ENCODE data around the gene PTPN18.
A peak's percentile ranks its signal among the peaks of the same experiment; 100 is the strongest.

The PTPN18 gene

DNA sequence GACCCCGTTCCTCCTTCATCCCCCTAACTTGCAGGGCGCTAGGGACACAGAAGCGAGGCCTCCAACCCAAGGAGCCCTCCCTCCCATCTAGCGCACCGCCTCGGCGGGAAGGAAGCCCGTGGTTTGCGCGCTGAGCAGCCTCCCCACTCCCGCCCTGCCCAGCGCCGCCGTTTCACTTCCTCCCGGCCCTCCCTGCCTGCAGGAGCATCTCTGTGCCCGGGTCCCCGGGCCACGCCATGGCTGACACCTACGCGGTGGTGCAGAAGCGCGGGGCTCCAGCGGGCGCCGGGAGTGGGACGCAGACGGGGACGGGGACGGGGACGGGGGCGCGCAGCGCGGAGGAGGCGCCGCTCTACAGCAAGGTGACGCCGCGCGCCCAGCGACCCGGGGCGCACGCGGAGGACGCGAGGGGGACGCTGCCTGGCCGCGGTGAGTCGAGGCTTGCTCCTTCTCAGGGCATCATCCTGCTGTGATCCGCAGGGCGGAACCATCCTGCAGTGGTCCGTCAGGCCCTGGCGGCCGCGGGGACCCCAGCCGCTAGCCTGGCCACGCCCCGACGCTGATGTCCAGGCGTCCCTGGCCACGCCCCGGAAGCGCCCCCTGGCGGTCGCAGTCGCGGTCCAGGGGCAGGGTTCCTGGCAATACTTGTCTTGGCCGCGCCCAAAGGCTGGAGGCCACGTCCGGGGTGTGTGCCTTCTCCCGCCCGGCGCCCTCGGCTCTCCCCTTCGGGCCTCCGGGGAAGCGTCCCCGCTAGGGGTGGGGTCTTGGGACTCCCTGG lies 16.4 kb downstream of the PTPN18 start:
- Histone ChIP-seq H3K9me3 (ENCODE audit: control insufficient read depth in 5 of 5, low read length in 5 of 5) (no peaks in the 10 kb centered on the region), H3K27me3 (ENCODE audit: control insufficient read depth in 5 of 5, insufficient read depth in 4 of 5, low read length in 5 of 5) (no peaks in the 10 kb centered on the region), H3K9ac (ENCODE audit: low read length in 5 of 5) (peak overlapping the region; percentile 77 to 96 (median 82)), H3K4me1 (ENCODE audit: control insufficient read depth in 5 of 5, insufficient read depth in 5 of 5, low read length in 5 of 5) (peaks cover 6 to 58% (median 32%) of the 10 kb centered on the region in 5 donors), H3K27ac (ENCODE audit: low read depth, low read length) (peak overlapping the region; percentile 72), H3K36me3 (ENCODE audit: control insufficient read depth in 5 of 5, insufficient read depth in 5 of 5, low read length in 5 of 5) (peaks cover 3 to 22% (median 7%) of the 10 kb centered on the region in 5 donors), H3K4me3 (ENCODE audit: low read depth in 1 of 5, low read length in 5 of 5) (peak overlapping the region; percentile 85 to 94 (median 89))

DNA sequence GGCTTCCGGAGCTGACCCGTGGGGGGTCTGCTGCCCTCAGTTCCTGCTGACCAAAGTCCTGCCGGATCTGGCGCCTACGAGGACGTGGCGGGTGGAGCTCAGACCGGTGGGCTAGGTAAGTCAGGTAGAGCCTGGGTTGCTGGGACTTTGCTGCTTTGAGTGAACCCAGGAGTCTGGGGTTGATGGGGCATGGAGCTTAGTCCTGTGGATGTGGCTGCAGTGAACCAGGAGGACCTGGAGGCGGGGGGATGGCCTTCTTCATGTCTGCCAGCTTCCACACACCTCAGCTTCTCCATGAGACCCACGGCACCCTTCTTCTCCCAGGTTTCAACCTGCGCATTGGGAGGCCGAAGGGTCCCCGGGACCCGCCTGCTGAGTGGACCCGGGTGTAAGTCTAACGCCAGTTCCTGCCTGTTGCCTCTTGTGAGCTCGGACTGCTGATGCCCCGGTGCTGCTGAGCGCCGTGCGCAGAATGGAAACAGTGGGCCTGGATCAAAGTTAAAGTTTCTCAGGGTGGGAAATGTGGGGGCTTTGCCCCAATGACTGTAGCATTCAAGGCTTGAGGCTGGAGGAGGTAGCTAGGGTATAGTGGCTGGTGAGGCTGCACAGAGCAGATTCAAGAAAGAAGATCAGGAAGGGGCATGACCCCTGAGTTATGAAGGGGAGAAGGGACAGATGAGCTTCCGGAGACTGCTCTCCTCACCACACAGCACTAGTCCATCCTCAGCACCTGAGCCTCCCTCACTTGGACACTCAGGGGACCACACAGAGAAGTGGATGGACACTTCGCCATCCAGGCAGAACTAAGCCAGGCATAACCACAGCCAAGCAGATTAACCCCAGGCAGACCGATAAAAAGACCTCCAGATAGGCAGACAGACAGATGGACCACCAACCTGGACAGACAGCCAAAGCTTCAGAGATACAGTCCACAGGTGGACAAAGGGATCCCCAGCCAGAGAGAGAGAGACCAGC lies 17.3 kb downstream of the PTPN18 start:
- H3K27me3 ChIP-seq (ENCODE audit: control insufficient read depth in 5 of 5, insufficient read depth in 4 of 5, low read length in 5 of 5): no peaks in the 10 kb centered on the region
- peak overlapping the region; percentile 72 for H3K27ac ChIP-seq (ENCODE audit: low read depth, low read length)
- peaks cover 3 to 22% (median 7%) of the 10 kb centered on the region in 5 donors for H3K36me3 ChIP-seq (ENCODE audit: control insufficient read depth in 5 of 5, insufficient read depth in 5 of 5, low read length in 5 of 5)
- H3K4me3 ChIP-seq (ENCODE audit: low read depth in 1 of 5, low read length in 5 of 5): peak overlapping the region; percentile 89 to 94 (median 91)
- H3K4me1 ChIP-seq (ENCODE audit: control insufficient read depth in 5 of 5, insufficient read depth in 5 of 5, low read length in 5 of 5): peaks cover 6 to 58% (median 32%) of the 10 kb centered on the region in 5 donors
- peak overlapping the region; percentile 77 to 96 (median 82) for H3K9ac ChIP-seq (ENCODE audit: low read length in 5 of 5)
- no peaks in the 10 kb centered on the region for H3K9me3 ChIP-seq (ENCODE audit: control insufficient read depth in 5 of 5, low read length in 5 of 5)

DNA sequence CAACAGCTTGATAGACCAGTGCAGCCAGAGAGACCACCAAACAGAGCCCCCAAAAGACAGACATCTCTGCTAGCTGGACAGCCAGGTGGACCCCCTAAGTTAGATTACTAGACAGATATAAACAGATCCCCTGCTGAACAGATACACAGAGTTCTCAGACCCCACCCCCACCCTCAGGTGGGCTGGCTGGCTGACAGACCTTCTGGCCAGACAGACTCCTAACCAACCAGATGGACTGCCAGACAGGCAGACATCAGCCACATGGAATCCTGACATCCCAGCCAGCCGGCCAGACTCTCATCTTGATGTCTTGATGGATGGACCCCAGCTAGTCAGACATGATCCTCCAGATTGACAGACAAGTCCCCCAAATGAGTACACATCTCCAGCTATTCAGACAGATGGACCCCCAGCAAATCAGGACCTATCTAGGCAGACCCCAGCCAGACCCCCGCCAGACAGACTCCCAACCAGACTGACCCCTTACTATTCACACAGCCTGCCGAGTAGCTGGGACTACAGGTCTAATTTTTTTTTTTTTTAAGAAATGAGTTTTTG lies 18.0 kb downstream of the PTPN18 start:
- H3K36me3 ChIP-seq (ENCODE audit: control insufficient read depth in 5 of 5, insufficient read depth in 5 of 5, low read length in 5 of 5): peaks cover 3 to 22% (median 7%) of the 10 kb centered on the region in 5 donors
- H3K27ac ChIP-seq (ENCODE audit: low read depth, low read length): no peak overlapping the region
- H3K9me3 ChIP-seq (ENCODE audit: control insufficient read depth in 5 of 5, low read length in 5 of 5): no peaks in the 10 kb centered on the region
- peaks cover 6 to 58% (median 32%) of the 10 kb centered on the region in 5 donors for H3K4me1 ChIP-seq (ENCODE audit: control insufficient read depth in 5 of 5, insufficient read depth in 5 of 5, low read length in 5 of 5)
- peak overlapping the region in 2 of 5 donors; percentile 85 to 96 for H3K9ac ChIP-seq (ENCODE audit: low read length in 5 of 5)
- peak overlapping the region in 4 of 5 donors; percentile 89 to 94 (median 92) for H3K4me3 ChIP-seq (ENCODE audit: low read depth in 1 of 5, low read length in 5 of 5)
- H3K27me3 ChIP-seq (ENCODE audit: control insufficient read depth in 5 of 5, insufficient read depth in 4 of 5, low read length in 5 of 5): no peaks in the 10 kb centered on the region

DNA sequence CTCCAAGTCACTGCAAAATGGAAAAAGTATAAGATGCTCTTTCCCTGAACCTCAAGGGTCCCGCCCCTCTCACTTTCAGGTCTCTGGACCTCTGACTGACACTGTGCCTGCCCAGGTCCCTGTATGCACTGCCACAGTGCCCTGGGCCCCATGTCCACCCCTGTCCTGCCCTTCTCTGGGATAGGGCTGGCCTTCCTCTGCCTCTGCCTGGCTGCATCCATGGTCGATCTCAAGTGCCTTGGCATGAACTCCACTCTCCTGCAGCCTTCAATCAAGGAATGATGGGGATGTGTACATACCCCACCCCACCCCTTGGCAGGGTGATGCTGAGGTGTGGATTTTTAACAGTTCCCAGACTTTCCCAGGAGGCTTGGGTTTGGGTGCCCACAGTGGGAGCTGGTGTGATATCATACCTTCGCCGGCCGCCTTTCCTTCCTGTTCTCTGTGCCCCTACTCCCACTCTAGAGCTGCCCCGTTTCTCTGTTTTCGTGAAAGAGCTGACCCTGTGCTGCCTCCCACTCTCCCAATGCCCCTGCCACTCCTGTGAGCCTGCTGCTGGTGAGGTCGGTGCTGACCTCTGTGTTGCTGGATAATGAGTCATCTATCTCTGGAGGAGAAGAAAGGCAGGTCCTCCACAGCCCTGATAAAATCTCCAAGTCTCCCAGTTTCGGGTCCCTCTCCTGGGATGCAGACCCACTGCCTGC lies 18.9 kb downstream of the PTPN18 start:
- no peak overlapping the region for H3K9ac ChIP-seq (ENCODE audit: low read length in 5 of 5)
- H3K27ac ChIP-seq (ENCODE audit: low read depth, low read length): no peak overlapping the region
- H3K9me3 ChIP-seq (ENCODE audit: control insufficient read depth in 5 of 5, low read length in 5 of 5): no peaks in the 10 kb centered on the region
- no peaks in the 10 kb centered on the region for H3K27me3 ChIP-seq (ENCODE audit: control insufficient read depth in 5 of 5, insufficient read depth in 4 of 5, low read length in 5 of 5)
- no peak overlapping the region for H3K4me3 ChIP-seq (ENCODE audit: low read depth in 1 of 5, low read length in 5 of 5)
- H3K36me3 ChIP-seq (ENCODE audit: control insufficient read depth in 5 of 5, insufficient read depth in 5 of 5, low read length in 5 of 5): peaks cover 3 to 22% (median 7%) of the 10 kb centered on the region in 5 donors
- peaks cover 6 to 58% (median 32%) of the 10 kb centered on the region in 5 donors for H3K4me1 ChIP-seq (ENCODE audit: control insufficient read depth in 5 of 5, insufficient read depth in 5 of 5, low read length in 5 of 5)

DNA sequence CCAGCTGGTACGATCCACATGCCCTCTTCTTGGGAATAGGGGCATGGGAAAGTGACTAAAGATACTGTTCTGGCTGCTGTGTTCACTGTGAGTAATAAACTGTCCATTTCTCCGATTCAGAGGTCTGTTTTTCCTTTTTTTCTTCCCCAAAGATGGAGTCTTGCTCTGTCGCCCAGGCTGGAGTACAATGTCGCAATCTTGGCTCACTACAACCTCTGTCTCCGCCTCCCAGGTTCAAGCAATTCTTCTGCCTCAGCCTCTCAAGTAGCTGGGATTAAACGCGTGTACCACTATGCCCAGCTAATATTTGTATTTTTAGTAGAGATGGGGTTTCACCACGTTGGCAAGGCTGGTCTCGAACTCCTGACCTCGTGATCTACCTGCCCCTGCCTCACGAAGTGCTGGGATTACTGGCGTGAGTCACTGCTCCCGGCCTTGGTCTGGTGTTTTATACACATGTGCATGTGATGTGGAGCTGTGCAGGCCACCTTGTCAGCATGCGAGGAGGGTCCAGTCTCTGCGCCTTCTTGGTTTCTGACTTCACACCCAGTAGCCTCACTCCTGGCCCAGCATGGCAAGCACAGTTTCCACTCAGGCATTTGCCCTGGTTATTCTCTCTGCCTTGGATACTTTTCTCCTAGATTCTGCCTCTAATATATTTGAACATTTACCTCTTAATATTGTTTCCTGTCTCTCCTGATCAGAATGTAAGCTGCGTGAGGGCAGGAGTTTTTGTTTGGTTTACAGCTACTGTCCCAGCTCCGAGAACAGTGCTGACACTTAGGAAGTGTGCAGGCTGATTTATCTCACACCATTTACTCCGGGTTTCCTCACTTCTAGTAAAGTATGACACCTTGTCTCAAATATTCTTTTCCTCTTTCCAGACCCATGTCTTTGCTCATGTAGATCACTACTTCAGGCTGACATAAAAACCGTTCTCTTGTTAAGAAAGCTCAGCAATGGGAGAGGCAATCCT lies 19.7 kb downstream of the PTPN18 start:
- Histone ChIP-seq H3K9me3 (ENCODE audit: control insufficient read depth in 5 of 5, low read length in 5 of 5) (no peaks in the 10 kb centered on the region), H3K27ac (ENCODE audit: low read depth, low read length) (no peak overlapping the region), H3K4me1 (ENCODE audit: control insufficient read depth in 5 of 5, insufficient read depth in 5 of 5, low read length in 5 of 5) (peaks cover 6 to 58% (median 32%) of the 10 kb centered on the region in 5 donors), H3K36me3 (ENCODE audit: control insufficient read depth in 5 of 5, insufficient read depth in 5 of 5, low read length in 5 of 5) (peaks cover 3 to 26% (median 7%) of the 10 kb centered on the region in 5 donors), H3K4me3 (ENCODE audit: low read depth in 1 of 5, low read length in 5 of 5) (no peak overlapping the region), H3K9ac (ENCODE audit: low read length in 5 of 5) (no peak overlapping the region), H3K27me3 (ENCODE audit: control insufficient read depth in 5 of 5, insufficient read depth in 4 of 5, low read length in 5 of 5) (no peaks in the 10 kb centered on the region)

DNA sequence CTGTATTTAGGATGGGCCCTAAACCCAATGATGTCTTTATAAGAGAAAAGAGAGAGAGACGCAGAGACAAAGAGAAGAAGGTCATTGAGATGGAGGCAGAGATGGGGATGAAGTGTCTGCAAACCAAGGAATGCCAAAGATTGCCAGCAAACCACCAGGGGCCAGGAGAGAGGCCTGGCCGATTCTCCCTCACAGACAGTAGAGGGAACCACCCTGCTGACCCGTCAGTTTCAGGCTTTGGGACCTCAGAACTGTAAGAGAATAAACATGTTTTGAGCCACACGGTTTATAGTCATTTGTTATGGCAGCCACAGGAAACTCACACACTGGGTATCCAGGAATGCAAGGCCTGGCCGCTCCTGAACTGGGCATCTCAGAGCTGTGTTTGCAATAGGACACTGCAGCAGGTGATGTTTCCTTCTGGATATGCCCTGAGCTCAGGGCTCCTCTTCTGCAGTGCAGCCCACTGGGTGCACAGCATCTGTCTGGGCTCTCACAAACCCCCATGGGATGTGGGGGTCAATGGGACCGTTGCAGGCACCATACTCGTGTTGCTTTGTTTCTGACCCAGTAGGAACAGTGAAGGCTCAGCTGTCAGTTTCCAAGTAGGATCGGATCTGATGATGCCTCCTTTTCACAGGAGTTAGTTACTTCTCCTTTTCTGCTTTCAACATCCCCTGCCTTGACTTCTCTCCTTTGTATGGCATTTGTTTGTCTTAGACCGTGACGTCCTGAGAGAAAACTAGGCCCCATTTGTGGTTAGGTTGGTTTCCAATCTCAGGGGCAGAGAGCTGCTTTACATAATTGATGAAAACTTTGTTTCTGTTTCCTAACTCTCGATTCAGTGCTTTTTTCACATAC lies 20.8 kb downstream of the PTPN18 start:
- no peaks in the 10 kb centered on the region for H3K27me3 ChIP-seq (ENCODE audit: control insufficient read depth in 5 of 5, insufficient read depth in 4 of 5, low read length in 5 of 5)
- H3K4me1 ChIP-seq (ENCODE audit: control insufficient read depth in 5 of 5, insufficient read depth in 5 of 5, low read length in 5 of 5): peaks cover 4 to 51% (median 24%) of the 10 kb centered on the region in 5 donors
- H3K9me3 ChIP-seq (ENCODE audit: control insufficient read depth in 5 of 5, low read length in 5 of 5): no peaks in the 10 kb centered on the region
- H3K36me3 ChIP-seq (ENCODE audit: control insufficient read depth in 5 of 5, insufficient read depth in 5 of 5, low read length in 5 of 5): peaks cover 3 to 34% (median 7%) of the 10 kb centered on the region in 5 donors
- H3K9ac ChIP-seq (ENCODE audit: low read length in 5 of 5): no peak overlapping the region
- no peak overlapping the region for H3K4me3 ChIP-seq (ENCODE audit: low read depth in 1 of 5, low read length in 5 of 5)
- H3K27ac ChIP-seq (ENCODE audit: low read depth, low read length): no peak overlapping the region

DNA sequence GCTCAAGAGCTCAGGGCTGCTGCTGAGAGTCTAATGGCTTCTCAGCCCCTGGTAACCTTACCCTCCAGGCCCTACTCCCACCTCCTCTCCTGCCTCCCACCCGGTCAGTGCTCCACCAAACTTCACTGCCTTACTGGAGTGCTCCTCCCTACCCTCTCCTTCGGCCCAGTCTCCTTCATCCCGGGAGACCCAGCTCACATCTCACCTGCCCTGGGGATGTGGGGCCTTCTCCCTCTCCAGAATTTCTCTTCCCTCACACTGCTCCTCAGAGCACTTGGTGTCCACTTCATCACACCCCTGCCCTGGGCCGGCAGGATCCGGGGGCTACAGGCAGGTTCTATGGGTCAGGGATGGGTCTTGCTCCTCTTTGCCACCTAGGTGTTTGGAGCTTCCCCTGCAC lies 21.6 kb downstream of the PTPN18 start:
- Histone ChIP-seq H3K4me3 (ENCODE audit: low read depth in 1 of 5, low read length in 5 of 5) (no peak overlapping the region), H3K9me3 (ENCODE audit: control insufficient read depth in 5 of 5, low read length in 5 of 5) (no peaks in the 10 kb centered on the region), H3K27me3 (ENCODE audit: control insufficient read depth in 5 of 5, insufficient read depth in 4 of 5, low read length in 5 of 5) (no peaks in the 10 kb centered on the region), H3K27ac (ENCODE audit: low read depth, low read length) (no peak overlapping the region), H3K36me3 (ENCODE audit: control insufficient read depth in 5 of 5, insufficient read depth in 5 of 5, low read length in 5 of 5) (peaks cover 3 to 40% (median 11%) of the 10 kb centered on the region in 5 donors), H3K9ac (ENCODE audit: low read length in 5 of 5) (no peak overlapping the region), H3K4me1 (ENCODE audit: control insufficient read depth in 5 of 5, insufficient read depth in 5 of 5, low read length in 5 of 5) (peaks cover 4 to 46% (median 20%) of the 10 kb centered on the region in 5 donors)

DNA sequence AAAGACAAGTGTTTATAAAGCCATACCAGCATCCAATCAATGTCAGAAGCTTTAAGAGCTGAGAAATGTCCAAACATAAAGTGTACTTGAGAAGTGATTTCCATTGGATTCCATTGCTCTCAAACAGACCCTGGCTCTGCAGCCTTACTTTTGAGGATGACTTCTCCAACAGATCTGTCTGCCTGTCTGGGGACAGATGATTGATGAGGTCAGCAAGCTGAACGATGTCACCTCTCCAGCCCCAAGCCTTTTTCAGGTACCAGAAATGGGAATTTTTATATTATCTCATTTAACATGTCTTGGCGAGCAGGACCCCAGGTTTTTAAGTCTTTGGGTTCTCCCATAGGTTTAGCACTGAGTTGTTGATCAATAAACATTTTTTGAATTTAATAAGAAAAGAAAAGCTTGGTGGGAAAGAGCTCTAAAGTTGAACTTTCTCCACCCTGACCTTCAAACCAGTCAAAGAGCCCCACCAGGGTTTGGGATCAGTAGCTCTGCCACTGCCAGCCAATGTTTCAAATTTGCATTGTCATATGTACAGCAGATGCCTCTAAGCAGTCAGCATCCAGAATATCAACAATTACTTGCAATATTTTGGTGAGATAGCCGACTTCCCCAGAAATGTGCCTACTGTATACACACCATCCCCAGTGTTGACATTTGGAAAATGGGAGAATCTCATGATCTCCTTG lies 22.5 kb downstream of the PTPN18 start:
- H3K27me3 ChIP-seq (ENCODE audit: control insufficient read depth in 5 of 5, insufficient read depth in 4 of 5, low read length in 5 of 5): no peaks in the 10 kb centered on the region
- no peaks in the 10 kb centered on the region for H3K9me3 ChIP-seq (ENCODE audit: control insufficient read depth in 5 of 5, low read length in 5 of 5)
- no peak overlapping the region for H3K4me3 ChIP-seq (ENCODE audit: low read depth in 1 of 5, low read length in 5 of 5)
- no peak overlapping the region for H3K27ac ChIP-seq (ENCODE audit: low read depth, low read length)
- peaks cover 3 to 45% (median 11%) of the 10 kb centered on the region in 5 donors for H3K36me3 ChIP-seq (ENCODE audit: control insufficient read depth in 5 of 5, insufficient read depth in 5 of 5, low read length in 5 of 5)
- peaks cover 1 to 38% (median 12%) of the 10 kb centered on the region in 5 donors for H3K4me1 ChIP-seq (ENCODE audit: control insufficient read depth in 5 of 5, insufficient read depth in 5 of 5, low read length in 5 of 5)
- no peak overlapping the region for H3K9ac ChIP-seq (ENCODE audit: low read length in 5 of 5)
